Liver (tissue), 3 donors: ENCODE measurements around the gene MOGAT3.

Source experiments
- CTCF ChIP-seq: fragments of 150-350 bp; IDR thresholded peaks from 2 replicates; pipeline ENCODE4 v1.5.1; 2017; ENCODE audit warnings: improper control_type of control experiment, low read depth, low read length; ENCODE audit not compliant: missing input control
- EGR1 ChIP-seq, 2 donors: IDR thresholded peaks; 2 replicates each; pipeline ENCODE4 v1.6.1; 2016 to 2018; ENCODE audit warnings: antibody characterized with exemption in 2 of 2, low read depth in 2 of 2
- FOXA1 ChIP-seq: IDR thresholded peaks from 2 replicates; pipeline ENCODE4 v1.6.1; 2016; ENCODE audit warnings: antibody characterized with exemption
- GABPA ChIP-seq, 2 donors: IDR thresholded peaks in 1 of 2; conservative IDR thresholded peaks in 1 of 2; 2 replicates each; pipeline ENCODE4 v1.6.1; 2016; ENCODE audit warnings: antibody characterized with exemption in 2 of 2, mild to moderate bottlenecking in 1 of 2, moderate library complexity in 1 of 2
- HNF4G ChIP-seq: IDR thresholded peaks from 2 replicates; pipeline ENCODE4 v1.6.1; 2016; ENCODE audit warnings: antibody characterized with exemption
- REST ChIP-seq: IDR thresholded peaks from 2 replicates; pipeline ENCODE4 v1.6.1; 2016; ENCODE audit warnings: antibody characterized with exemption, mild to moderate bottlenecking
- ZBTB33 ChIP-seq: IDR thresholded peaks from 2 replicates; pipeline ENCODE4 v1.6.1; 2016; ENCODE audit warnings: antibody characterized with exemption
- donor health status: healthy.
- donor health status: healthy.

GRCh38 chr7:101172854-101173751, 27.7 kb downstream of the MOGAT3 start:
- TF ChIP-seq CTCF, result no peak
- TF ChIP-seq ZBTB33, result no peak
- TF ChIP-seq HNF4G, result no peak
- no peak for TF ChIP-seq REST
- no peak for TF ChIP-seq GABPA (IDR thresholded peaks at IDR 0.05 in 1 of 2, conservative IDR thresholded peaks at IDR 0.05 in 1 of 2)
- TF ChIP-seq EGR1 (IDR thresholded peaks at IDR 0.05; ENCODE audit: low read depth in 2 of 2), result no peak
- TF ChIP-seq FOXA1, result no peak
